Ovary (tissue), 3 donors: ENCODE results near the gene DAGLB.

ENCODE experiments used
- EP300 ChIP-seq: sonication (generic); formaldehyde crosslinking; IDR thresholded peaks from one replicate; pipeline ENCODE4 v1.6.1; 2017; ENCODE audit warnings: antibody characterized with exemption
- TF ChIP-seq, protein P1 (sequence below), 3 donors: fragments of 450-650 bp in 2 of 3; fragments of 200-600 bp in 1 of 3; IDR thresholded peaks; one replicate each; pipeline versions ENCODE4 v1.5.1 to v1.8.0; 2016 to 2022; ENCODE audit warnings: antibody characterized with exemption in 3 of 3, mild to moderate bottlenecking in 1 of 3
- donor health status: DM: no; HTN: no; CAD: no.

DNA sequence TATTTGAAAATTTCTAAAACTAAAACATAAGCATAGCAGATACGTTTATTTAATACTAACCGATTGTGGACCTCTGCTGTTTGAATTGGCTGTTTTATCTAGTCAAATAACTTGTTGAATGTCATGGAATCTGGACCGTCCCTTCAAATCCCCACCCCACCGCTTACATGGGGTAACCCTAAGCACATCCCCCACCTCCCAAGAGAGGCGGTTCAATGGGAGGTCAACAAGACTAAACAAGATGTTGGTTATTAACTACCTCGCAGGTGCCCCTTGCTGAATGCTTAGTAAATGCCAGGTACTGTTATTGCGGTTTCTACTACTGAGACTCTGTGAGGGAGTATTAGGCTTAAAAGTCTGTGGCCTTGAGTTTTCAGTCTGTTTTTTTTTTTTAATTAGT lies 70.9 kb downstream of the DAGLB start:
- TF ChIP-seq, protein P1, sequence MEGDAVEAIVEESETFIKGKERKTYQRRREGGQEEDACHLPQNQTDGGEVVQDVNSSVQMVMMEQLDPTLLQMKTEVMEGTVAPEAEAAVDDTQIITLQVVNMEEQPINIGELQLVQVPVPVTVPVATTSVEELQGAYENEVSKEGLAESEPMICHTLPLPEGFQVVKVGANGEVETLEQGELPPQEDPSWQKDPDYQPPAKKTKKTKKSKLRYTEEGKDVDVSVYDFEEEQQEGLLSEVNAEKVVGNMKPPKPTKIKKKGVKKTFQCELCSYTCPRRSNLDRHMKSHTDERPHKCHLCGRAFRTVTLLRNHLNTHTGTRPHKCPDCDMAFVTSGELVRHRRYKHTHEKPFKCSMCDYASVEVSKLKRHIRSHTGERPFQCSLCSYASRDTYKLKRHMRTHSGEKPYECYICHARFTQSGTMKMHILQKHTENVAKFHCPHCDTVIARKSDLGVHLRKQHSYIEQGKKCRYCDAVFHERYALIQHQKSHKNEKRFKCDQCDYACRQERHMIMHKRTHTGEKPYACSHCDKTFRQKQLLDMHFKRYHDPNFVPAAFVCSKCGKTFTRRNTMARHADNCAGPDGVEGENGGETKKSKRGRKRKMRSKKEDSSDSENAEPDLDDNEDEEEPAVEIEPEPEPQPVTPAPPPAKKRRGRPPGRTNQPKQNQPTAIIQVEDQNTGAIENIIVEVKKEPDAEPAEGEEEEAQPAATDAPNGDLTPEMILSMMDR (IDR thresholded peaks at IDR 0.05) = no peak
- TF ChIP-seq EP300 = no peak
